Embryonic facial prominence (tissue), 1 donor: ENCODE data around the gene OR10X1.

ENCODE experiments used
- DNase-seq: peaks from one replicate; pipeline ENCODE4 v3.0.0-alpha.2; 2016; ENCODE audit errors: extremely low spot score

OR10X1 gene, protein sequence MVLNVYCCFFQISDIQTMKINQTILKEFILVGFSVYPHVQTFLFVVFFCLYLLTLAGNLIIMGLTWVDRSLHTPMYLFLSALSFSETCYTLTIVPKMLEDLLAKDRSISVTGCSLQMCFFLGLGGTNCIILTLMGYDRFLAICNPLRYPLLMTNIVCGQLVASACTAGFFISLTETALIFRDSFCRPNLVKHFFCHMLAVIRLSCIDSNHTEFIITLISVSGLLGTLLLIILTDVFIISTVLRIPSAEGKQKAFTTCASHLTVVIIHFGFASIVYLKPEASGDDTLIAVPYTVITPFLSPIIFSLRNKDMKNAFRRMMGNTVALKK

DNA sequence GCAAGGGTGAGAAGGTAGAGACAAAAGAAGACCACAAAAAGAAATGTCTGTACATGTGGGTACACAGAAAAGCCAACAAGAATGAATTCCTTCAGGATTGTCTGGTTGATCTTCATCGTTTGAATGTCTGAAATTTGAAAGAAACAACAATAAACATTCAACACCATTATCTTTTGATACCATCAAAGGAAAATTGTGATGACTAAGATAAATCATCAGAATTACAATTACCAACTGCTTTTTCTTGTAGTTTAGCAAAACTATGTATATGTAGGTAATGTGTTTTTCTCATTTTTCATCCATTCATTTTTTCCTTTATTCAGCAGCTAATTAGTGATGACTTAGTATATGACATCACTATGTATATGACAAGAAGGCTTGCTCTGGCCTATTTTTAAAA lies at the start of gene OR10X1:
OR10X1 (minus strand) TSS at position 167 of the 400 bp plus-strand sequence; CDS start at position 167, 0 bp downstream.
- DNase-seq, result no peak

DNA sequence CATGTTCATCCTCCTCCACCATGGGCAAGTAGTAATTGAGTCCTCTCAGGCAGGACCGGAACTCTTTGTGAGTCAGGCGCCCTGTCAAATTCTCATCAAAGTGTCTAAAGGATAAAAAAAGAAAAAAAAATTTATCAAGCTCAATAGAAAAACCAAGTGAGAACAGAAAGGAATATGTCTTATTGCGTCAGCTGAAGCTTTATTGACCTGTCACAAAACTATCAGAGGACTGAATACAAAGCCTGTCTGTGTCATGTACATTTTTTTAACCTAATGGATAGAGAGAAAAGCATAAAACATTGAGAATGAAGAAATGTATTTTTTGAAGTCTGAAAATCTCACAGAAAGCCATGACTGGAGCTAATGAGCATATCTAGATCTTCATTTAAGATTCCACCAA lies 34.1 kb upstream of the OR10X1 start:
- no peak for DNase-seq

DNA sequence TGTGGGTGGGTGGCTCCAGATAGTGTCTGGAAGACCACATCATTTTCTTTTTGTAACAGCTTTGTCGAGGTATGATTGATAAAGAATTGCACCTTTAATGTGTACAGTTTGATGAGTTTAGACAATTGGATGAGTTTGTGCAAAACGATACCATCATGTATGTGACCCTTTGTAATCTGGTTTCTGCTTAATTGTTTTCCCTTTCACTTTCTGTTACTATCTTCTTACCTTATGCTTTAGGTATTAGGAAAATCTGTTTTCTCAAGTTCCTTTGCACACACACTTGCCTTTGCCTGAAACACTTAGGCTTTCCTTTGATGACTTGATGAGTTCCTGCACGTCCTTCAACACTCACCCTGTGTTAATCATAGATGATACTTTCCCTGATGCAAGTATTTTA lies 32.2 kb upstream of the OR10X1 start:
- DNase-seq, result no peak

DNA sequence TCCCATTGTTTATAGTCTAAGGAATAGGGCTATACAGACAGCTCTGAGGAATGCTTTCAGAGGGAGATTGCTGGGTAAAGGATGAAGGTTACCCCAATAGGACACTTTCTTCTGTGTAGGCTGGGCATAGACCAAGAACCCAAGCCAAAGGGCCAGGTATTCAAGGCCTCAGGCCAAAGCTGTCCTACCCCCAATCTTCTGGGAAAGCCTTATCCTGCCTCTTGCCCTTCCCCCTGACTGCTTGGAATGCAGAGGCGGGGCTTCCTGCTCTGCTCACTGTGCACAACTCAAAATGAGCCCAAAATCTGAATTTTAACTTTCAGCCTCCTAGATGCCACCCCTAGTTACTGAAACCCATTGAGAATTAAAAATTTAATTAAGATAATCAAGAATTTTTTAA lies 27.6 kb upstream of the OR10X1 start:
- DNase-seq, result no peak

DNA sequence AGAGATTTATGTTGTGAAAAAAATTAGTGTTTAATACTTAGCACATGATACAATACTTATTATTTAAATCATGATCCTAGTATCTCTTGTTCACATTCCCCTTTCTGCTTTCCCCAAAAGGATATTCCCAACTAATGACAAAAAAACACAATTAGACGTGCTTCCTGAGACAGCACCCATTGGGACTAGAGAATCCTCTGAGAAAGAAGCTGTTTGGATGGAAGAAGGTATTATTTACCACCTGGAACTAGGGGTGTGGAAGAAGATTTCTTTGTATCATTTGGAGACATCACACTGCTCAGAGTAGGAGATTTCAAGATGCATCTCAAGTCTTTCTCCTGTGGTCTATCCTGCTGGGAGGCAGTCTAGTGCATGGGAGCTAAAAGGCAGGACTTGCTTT lies 25.3 kb upstream of the OR10X1 start, which contains the start of gene OR10Z1:
OR10Z1 (plus strand) TSS at position 301 of the 400 bp plus-strand sequence. CDS start 1,171 bp downstream, outside the sequence.
- DNase-seq, result no peak

DNA sequence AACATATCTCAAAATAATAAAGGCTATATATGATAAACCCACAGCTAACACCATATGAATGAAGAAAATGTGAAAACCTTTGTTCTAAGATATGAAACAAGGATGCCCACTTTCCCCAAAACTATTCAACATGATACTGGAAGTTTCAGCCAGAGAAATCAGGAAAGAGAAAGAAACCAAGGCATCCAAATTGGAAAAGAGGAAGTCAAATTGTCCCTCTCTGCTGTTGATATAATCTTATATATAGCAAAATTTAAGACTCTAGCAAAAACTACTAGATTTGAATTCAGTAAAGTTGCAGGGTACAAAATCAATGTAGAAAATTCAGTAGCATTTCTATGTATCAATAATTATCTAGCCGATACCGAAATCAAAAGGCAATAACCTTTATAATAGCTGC lies 21.0 kb upstream of the OR10X1 start:
- no peak for DNase-seq

DNA sequence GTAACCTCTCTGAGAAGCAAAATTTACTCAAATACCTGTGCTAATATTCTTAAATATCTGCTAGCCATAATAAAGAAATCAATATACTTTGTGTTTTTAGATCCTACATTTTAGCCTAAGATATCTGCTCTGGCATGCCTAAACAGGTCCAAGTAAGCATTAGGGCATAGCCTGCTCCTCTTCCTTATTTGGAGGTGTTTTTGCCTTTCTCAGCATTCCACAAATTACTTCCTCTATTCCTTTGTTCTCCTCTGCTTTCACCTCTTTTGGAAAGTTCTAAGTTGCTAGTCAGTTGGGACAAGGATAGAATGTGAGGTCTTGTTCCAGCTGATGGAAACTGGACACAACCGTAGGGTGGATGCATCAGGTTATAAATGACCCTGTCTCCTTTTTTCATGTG lies 7.2 kb upstream of the OR10X1 start:
- DNase-seq, result no peak

DNA sequence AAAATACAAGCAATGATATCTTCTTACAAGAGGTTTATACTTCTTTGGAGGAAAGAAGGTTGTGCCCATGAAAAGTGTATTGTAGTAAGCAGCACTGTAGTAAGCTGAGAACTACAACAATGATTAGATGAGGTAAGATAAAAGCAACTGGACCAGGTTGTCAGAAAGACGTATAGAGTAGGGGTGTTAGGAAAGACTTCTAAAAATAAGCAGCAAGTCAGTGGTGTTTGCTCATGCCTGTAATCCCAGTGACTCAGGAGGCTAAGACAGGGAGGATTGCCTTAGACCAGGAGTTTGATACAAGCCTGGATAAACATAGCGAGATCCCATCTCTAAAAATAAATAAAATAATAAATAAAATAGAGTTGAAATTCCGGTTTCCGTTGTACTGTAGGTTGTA lies 4.3 kb upstream of the OR10X1 start:
- DNase-seq, result no peak

DNA sequence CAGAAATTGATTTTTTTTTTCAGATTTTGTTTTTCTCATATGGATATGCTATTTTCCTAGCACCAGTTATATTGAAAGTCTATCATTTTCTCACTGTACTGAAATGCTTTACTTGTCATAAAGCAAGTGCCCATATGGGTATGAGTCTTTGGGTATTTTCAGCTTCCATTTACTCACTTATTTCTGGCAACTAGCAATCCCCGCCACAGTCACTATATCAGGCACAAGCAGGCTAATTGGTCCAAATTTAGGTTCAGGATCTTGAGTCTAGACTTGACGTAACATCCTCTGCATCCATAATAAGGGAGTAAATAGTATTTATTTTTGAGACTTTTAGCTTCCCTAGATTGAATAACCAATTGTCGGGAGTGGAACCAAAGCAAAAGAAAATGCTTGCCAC lies 2.1 kb downstream of the OR10X1 start:
- no peak for DNase-seq

DNA sequence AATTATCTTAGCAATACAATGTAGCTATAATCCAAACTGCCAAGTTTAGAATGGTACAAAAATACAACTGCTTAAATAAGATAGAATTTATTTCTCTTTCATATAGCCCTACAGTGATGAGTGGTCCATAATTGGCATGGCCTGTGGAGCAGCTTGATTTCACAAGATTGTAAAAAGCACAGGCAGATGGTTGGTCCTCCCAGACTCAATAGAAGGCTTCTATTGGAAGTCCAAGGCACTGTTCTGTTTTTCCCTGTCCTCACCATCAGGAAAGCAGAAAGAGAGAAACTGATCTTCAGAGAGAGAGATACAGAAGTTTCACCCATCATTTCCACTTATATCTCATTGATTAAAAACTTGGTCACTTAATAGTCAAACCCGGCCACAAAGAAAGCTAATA lies 7.5 kb downstream of the OR10X1 start:
- no peak for DNase-seq

DNA sequence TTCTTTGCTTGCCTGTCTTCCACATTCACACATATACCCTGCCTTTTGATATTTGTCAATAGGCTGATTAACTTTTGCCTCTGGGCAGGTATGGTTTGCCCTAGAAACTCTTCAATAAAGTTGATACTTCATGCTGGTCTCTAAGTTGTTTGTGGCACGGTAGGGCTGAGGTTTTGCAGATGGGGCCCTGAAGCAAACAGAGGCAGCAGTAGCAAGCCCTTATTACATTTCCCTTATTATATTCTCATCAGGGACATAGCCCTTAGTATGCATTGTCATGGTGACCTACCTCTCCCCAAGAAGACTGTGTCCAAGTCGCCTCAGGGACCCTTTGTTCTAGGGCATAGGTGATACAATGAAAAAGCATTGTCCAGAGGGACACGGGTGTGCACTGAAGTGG lies 9.2 kb downstream of the OR10X1 start, which contains the start of gene OR6P1:
OR6P1 (minus strand) TSS at position 101 of the 400 bp plus-strand sequence. CDS start 6,976 bp downstream, outside the sequence.
- DNase-seq, result no peak

DNA sequence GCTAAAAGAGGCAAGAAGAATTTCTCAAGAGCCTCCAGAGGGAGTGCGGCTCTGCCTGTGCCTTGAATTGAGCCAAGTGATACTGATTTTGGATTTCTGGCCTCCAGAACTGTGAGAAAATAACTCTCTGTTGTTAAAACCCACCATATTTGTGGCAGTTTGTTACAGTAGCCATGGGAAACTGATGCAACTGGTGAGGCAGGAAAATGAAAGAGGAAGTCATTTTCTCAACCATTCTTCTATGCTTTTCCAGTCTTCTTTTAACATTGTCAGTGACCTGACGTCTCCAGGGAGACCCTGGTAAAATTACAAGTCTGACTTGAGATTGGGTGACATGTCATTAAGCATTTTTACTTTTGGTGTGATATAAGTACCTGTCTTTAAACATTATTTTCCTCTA lies 15.1 kb downstream of the OR10X1 start:
- DNase-seq, result no peak

DNA sequence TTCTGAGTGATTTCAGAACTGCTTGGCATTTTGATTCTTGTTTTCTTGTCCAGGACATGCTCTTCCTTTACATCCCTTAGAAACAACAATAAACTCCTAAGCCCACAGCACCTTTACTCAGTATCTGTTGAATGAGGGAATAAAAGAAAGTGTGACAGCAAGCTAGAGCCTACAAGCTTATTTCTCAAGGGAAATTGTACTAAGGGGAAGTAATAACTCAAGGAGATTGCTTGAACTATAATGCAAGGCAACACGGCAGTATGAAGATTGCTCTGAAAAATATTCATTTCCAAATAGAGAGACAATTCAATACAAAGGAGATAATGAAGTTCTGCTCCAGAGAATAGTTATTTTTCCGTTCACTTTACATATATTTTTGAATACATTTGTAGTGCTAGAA lies 15.8 kb downstream of the OR10X1 start:
- no peak for DNase-seq

DNA sequence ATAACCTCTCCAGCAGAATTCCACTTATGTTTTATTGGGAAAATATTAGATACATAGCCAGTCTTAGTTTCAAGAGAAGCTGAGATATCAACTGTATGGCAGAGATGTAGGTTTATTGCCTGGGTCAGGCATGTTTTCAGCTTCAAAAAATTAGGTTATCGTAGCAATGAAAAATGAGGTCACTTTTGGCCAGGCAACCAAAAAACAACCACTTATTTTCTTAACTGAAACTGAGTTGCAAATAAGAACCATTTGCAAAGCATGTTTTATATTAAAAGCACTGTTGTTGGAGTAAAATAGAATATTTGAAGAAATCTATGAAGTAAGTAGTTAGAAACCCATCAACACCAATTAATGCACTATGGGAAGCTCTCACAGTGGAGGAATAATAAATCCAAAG lies 20.0 kb downstream of the OR10X1 start:
- no peak for DNase-seq

DNA sequence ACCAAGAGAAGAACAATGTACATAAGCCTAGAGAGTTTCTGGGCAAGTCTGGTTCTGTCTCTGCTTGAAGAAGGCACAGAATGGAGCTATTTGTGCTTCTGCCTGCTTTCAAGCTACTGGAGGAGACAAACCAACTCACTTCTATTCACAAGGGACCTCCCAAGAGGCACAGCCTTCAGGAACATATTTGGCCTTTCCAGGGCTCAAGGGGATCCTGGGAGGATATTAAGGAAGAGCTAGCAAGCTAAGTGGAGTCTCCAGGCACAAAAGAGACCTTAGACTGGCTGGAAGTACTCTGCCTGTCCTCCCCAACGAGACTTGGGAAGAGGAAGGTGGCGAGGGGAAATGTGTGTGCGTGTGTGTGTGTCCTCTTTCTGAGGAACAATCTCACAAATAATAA lies 25.3 kb downstream of the OR10X1 start, which contains the start of gene OR6Y1:
OR6Y1 (minus strand) TSS at position 54 of the 400 bp plus-strand sequence. CDS start 6,300 bp downstream, outside the sequence.
- DNase-seq, result no peak

DNA sequence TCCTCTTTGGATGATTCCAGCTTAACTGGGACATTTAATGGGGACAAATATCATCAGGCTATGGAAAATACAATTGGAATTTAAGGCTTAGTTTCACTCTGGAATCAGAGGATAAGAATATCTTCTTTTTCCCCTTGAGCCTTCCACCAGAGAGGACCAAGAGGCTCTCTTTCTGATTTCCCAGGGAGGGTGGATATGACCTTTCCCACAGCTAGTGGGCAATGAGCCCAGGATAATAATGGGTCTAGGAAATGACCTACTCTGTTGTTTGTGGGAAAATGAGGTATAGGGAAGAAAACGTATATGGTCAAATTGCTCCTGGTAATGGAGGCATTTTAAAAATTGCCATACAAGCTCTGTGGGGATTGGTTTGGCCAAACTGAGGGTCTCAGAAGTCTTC lies 27.4 kb downstream of the OR10X1 start:
- DNase-seq, result no peak

DNA sequence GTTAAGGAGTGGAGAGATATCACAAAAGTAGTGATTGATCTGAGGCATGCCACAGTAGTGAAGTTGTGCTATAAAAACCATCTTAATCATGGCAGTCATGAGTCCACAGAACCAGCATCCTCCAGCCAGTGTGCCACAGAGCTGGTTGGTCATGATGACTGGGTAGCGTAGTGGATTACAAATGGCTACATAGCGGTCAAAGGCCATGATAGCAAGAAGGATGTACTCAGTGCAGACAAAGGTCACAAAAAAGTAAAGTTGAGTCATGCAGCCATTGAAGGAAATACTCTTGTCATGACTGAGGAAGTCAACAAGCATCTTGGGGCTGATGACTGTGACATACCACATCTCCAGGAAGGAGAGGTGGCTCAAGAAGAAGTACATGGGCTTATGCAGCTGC lies 32.2 kb downstream of the OR10X1 start:
- DNase-seq, result no peak

DNA sequence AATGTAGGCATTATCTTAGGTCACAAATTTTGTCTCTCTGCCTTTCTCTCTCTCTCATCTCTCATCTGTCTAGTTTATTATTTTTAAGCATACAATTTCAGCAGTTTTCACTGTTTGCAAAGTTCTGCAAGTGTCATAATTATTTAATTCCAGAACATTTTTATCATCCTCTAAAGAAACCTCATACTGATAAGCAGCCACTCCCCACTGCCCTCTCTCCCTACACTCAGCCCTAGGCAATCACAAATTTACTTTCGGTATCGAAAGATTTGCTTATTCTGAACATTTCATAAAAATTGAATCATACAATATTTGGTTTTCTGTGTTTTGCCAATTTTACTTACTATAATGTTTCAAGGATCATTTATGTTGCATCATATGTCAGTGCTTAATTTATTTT lies 42.1 kb downstream of the OR10X1 start:
- no peak for DNase-seq

DNA sequence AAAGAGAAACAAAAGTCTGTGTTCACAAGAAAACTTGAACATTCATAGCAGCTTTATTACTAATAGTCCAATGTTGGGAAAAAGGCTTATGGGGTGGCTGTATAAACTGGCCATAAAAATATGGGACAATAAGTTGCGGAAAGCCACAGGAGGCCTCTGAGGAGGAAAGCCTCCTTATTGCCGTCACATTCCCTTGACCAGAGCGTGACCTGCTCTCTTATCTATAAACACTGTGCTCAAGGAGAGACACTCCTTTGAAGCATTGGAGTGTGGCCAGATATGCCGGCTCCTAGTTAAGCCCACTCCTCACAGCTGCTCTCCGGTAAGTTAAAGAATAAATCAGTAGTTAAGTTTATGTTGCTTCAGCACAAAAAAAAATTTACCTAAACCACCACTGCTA lies 45.2 kb downstream of the OR10X1 start:
- DNase-seq, result no peak
